ENCODE measurements around the gene ROPN1L.

The ROPN1L gene

GRCh38 chr5:10476878-10477277 lies 35.2 kb downstream of the ROPN1L start:
- H3K27ac ChIP-seq = no peak overlapping the region
- H3K4me1 ChIP-seq (ENCODE audit: control insufficient read depth in 1 of 2, insufficient read depth in 1 of 2, low read depth in 1 of 2, low read length in 1 of 2) = peaks cover 15% of the 10 kb centered on the region in 2 experiments
- H3K27me3 ChIP-seq = no peaks in the 10 kb centered on the region
- H3K36me3 ChIP-seq = peaks cover 40% of the 10 kb centered on the region
- H3K9me3 ChIP-seq = no peaks in the 10 kb centered on the region
- H3K4me3 ChIP-seq (ENCODE audit: low read depth in 1 of 2, low read length in 1 of 2) = no peak overlapping the region
- TF ChIP-seq CTCF (IDR thresholded peaks at IDR 0.05) = no peak

GRCh38 chr5:10477943-10478342 lies 36.3 kb downstream of the ROPN1L start:
- no peak for TF ChIP-seq CTCF (IDR thresholded peaks at IDR 0.05)
- Histone ChIP-seq H3K27me3 (no peaks in the 10 kb centered on the region), H3K4me1 (ENCODE audit: control insufficient read depth in 1 of 2, insufficient read depth in 1 of 2, low read depth in 1 of 2, low read length in 1 of 2) (peaks cover 9 to 11% of the 10 kb centered on the region in 2 experiments), H3K36me3 (peaks cover 40% of the 10 kb centered on the region), H3K27ac (no peak overlapping the region), H3K9me3 (no peaks in the 10 kb centered on the region), H3K4me3 (ENCODE audit: low read depth in 1 of 2, low read length in 1 of 2) (no peak overlapping the region)

- Histone ChIP-seq H3K9me3 (no peaks in the 10 kb centered on the region), H3K36me3 (peaks cover 44% of the 10 kb centered on the region), H3K27me3 (no peaks in the 10 kb centered on the region), H3K4me1 (ENCODE audit: control insufficient read depth in 1 of 2, insufficient read depth in 1 of 2, low read depth in 1 of 2, low read length in 1 of 2) (peaks cover 4 to 6% of the 10 kb centered on the region in 2 experiments), H3K4me3 (ENCODE audit: low read depth in 1 of 2, low read length in 1 of 2) (no peak overlapping the region), H3K27ac (no peak overlapping the region)
- TF ChIP-seq CTCF (IDR thresholded peaks at IDR 0.05) = no peak
Observed at GRCh38 chr5:10478436-10478835, 36.8 kb downstream of the ROPN1L start.

GRCh38 chr5:10479154-10479721 lies 37.6 kb downstream of the ROPN1L start:
- no peak overlapping the region for H3K4me3 ChIP-seq (ENCODE audit: low read depth in 1 of 2, low read length in 1 of 2)
- H3K27me3 ChIP-seq = no peaks in the 10 kb centered on the region
- no peaks in the 10 kb centered on the region for H3K9me3 ChIP-seq
- TF ChIP-seq CTCF (IDR thresholded peaks at IDR 0.05) = no peak
- H3K4me1 ChIP-seq (ENCODE audit: control insufficient read depth in 1 of 2, insufficient read depth in 1 of 2, low read depth in 1 of 2, low read length in 1 of 2) = no peaks in the 10 kb centered on the region
- H3K36me3 ChIP-seq = peaks cover 50% of the 10 kb centered on the region
- no peak overlapping the region for H3K27ac ChIP-seq

- no peaks in the 10 kb centered on the region for H3K9me3 ChIP-seq
- H3K4me3 ChIP-seq (ENCODE audit: low read depth in 1 of 2, low read length in 1 of 2) = no peak overlapping the region
- H3K36me3 ChIP-seq = peaks cover 46% of the 10 kb centered on the region
- no peak overlapping the region for H3K27ac ChIP-seq
- H3K27me3 ChIP-seq = no peaks in the 10 kb centered on the region
- peaks cover 0 to 5% of the 10 kb centered on the region in 2 experiments for H3K4me1 ChIP-seq (ENCODE audit: control insufficient read depth in 1 of 2, insufficient read depth in 1 of 2, low read depth in 1 of 2, low read length in 1 of 2)
- no peak for TF ChIP-seq CTCF (IDR thresholded peaks at IDR 0.05)
Observed at GRCh38 chr5:10480237-10480985, 38.7 kb downstream of the ROPN1L start.
